Ovary (tissue), 3 donors: ENCODE measurements around the gene GHRL.

Source experiments
- EP300 ChIP-seq: sonication (generic); formaldehyde crosslinking; IDR thresholded peaks from one replicate; pipeline ENCODE4 v1.6.1; 2017; ENCODE audit warnings: antibody characterized with exemption
- POLR2A ChIP-seq: fragments of 450-650 bp; IDR thresholded peaks from one replicate; pipeline ENCODE4 v1.6.1; 2017; ENCODE audit warnings: antibody characterized with exemption, mild to moderate bottlenecking, moderate library complexity
- TF ChIP-seq, protein P1 (sequence below), 3 donors: fragments of 450-650 bp in 2 of 3; fragments of 200-600 bp in 1 of 3; IDR thresholded peaks; one replicate each; pipeline versions ENCODE4 v1.5.1 to v1.8.0; 2016 to 2022; ENCODE audit warnings: antibody characterized with exemption in 3 of 3, mild to moderate bottlenecking in 1 of 3
- donor health status: DM: no; HTN: no; CAD: no.

DNA sequence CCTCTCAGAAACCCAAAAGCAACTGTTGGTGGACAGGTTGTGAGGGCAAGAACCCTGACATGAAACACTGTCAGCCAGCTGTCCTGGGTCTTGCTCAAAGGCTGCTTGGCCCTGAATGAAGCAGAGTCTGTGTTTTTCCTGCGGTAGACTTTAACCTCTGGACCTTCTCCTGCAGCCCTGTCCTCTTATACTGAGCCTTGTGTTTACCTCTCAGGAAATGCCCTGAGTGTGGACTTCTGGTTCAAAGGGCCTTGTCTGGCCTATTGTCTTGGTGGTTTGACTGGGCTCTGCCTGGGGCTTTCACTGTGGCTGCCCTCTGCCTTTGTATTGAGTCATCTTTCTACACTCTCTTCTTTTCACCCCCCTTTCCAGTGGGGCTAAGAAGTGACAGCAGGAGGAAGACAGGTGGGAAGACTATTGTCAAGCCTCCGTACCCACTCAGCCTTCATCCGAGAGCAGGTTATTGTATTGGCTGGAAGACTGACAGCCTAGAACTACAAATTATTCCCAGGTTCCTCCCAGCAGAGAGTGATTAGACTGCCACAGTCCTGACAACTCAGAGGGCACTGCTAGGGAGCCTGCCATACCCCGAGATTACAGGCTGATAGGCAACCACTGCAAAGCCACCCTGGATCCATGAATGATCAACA lies 24.7 kb upstream of the GHRL start:
- TF ChIP-seq, protein P1, sequence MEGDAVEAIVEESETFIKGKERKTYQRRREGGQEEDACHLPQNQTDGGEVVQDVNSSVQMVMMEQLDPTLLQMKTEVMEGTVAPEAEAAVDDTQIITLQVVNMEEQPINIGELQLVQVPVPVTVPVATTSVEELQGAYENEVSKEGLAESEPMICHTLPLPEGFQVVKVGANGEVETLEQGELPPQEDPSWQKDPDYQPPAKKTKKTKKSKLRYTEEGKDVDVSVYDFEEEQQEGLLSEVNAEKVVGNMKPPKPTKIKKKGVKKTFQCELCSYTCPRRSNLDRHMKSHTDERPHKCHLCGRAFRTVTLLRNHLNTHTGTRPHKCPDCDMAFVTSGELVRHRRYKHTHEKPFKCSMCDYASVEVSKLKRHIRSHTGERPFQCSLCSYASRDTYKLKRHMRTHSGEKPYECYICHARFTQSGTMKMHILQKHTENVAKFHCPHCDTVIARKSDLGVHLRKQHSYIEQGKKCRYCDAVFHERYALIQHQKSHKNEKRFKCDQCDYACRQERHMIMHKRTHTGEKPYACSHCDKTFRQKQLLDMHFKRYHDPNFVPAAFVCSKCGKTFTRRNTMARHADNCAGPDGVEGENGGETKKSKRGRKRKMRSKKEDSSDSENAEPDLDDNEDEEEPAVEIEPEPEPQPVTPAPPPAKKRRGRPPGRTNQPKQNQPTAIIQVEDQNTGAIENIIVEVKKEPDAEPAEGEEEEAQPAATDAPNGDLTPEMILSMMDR (IDR thresholded peaks at IDR 0.05) = no peak
- TF ChIP-seq EP300 = no peak
- no peak for TF ChIP-seq POLR2A
